Immature natural killer cell (primary cell): ENCODE results near the gene LRRC36. TPM values are rescaled to one million over a fixed set of nuclear protein-coding genes. Genes with fewer than 3 reads are reported as not detected.
A peak's percentile ranks its signal among the peaks of the same experiment; 100 is the strongest.

Experiments
- DNase-seq, 3 donors: peaks; one replicate each; pipeline ENCODE4 v3.0.0; 2022; ENCODE audit warnings: mixed read lengths in 1 of 3
- H3K27ac Mint-ChIP-seq, 6 donors: one replicate each; pipeline ENCODE4 v1.8.0; 2020; ENCODE audit warnings: mixed read lengths in 6 of 6, mild to moderate bottlenecking in 5 of 6, inconsistent platforms in 4 of 6, moderate library complexity in 3 of 6
- H3K27me3 Mint-ChIP-seq, 3 donors: one replicate each; pipeline ENCODE4 v1.8.0; 2020 to 2021; ENCODE audit warnings: low read depth in 3 of 3, mild to moderate bottlenecking in 3 of 3, mixed read lengths in 3 of 3, moderate library complexity in 3 of 3, inconsistent platforms in 1 of 3
- H3K36me3 Mint-ChIP-seq, 3 donors: one replicate each; pipeline ENCODE4 v1.8.0; 2020; ENCODE audit warnings: mixed read lengths in 3 of 3, inconsistent platforms in 2 of 3, mild to moderate bottlenecking in 2 of 3
- H3K4me1 Mint-ChIP-seq, 2 donors: one replicate each; pipeline ENCODE4 v1.8.0; 2020; ENCODE audit warnings: inconsistent platforms in 2 of 2, mild to moderate bottlenecking in 2 of 2, mixed read lengths in 2 of 2, moderate library complexity in 1 of 2
- H3K4me3 Mint-ChIP-seq, 5 donors: one replicate each; pipeline ENCODE4 v1.8.0; 2020; ENCODE audit warnings: mild to moderate bottlenecking in 5 of 5, mixed read lengths in 5 of 5, inconsistent platforms in 3 of 5, moderate library complexity in 3 of 5
- H3K9me3 Mint-ChIP-seq, 6 donors: one replicate each; pipeline ENCODE4 v1.8.0; 2020; ENCODE audit warnings: mild to moderate bottlenecking in 6 of 6, mixed read lengths in 6 of 6, inconsistent platforms in 4 of 6, moderate library complexity in 3 of 6
- polyA plus RNA-seq, 3 donors: library from polyadenylated mRNA; unstranded; fragments of 300-500 nt; fragmentation: Illumina TruSeq; gene quantifications; one replicate each; pipeline ENCODE4 v1.2.3, GENCODE V29; 2021

LRRC36 gene
- polyA plus RNA-seq, 3 donors from 2014 or later = not detected

GRCh38 chr16:67305216-67306071 lies 21.2 kb upstream of the LRRC36 start:
- Mint-ChIP-seq H3K4me3 (no peak overlapping the region), H3K9me3 (peaks cover 0 to 1% (median 0%) of the 10 kb centered on the region in 6 donors), H3K36me3 (no peaks in the 10 kb centered on the region), H3K27ac (no peak overlapping the region), H3K4me1 (no peaks in the 10 kb centered on the region), H3K27me3 (peaks cover 1 to 5% (median 4%) of the 10 kb centered on the region in 3 donors)
- no peak for DNase-seq

DNA sequence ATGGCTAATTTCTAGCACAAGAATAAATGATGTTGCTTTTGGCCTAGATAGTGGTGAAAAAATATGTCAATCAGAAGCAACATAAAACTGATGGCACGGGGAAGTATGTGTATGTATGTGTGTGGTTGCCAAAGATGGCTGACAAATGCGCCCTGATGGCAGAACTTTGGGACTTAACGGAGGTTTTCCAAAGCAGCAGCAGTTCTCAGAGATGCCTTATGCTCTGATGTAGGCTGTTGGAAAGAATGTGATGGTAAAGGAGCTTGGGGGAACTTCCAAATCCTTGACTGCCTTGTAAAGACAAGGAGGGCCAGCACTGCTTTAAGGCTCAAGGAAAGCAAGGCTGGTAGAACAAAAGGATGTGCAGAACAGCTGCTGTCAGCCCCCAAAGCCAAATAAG lies 16.1 kb upstream of the LRRC36 start:
- H3K27ac Mint-ChIP-seq = no peak overlapping the region
- no peaks in the 10 kb centered on the region for H3K36me3 Mint-ChIP-seq
- H3K4me1 Mint-ChIP-seq = no peaks in the 10 kb centered on the region
- H3K9me3 Mint-ChIP-seq = peaks cover 0 to 1% (median 0%) of the 10 kb centered on the region in 6 donors
- H3K4me3 Mint-ChIP-seq = no peak overlapping the region
- DNase-seq = no peak
- peaks cover 4 to 5% (median 4%) of the 10 kb centered on the region in 3 donors for H3K27me3 Mint-ChIP-seq

DNA sequence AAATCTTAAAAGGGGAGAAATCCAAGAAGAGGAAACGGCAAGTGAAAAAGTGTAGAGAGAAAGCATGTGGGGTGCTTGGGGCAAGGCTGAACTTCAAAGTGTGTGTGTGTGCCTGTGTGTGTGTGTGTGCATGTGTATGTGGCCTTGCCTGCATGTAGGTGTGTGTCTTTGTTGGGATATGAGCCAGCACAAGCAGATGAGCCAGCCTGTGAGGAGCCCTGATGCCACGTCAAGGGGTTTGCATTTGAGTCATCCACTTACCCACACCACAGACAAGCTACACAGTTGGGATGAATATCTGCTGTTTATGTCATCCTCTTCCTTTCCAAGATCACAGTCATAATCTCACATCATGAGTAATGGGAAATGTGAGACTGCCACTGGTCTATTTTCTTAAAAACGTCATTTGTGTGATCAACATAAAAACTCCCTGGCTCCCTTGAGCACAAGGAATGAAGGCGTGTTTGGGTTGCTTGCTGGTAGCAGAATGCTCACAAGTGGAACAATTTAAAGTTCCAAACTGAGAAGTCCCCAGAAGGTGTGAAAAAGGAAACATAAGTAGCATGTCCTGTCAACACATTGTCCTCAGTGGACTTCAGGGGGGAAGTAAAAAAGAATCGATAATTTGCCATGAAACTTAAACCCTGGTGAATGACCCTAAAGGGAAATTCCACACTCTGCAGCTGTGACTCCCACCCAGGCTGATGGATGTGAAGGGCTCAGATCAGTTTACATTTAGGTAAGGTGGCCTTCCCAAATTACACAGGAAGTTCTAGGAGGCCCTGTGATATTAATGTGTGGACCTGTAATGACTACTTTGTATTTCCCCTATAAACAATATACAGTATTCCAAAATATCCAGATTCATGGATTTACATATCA lies 14.8 kb upstream of the LRRC36 start:
- Mint-ChIP-seq H3K27me3 (peaks cover 0 to 4% (median 3%) of the 10 kb centered on the region in 3 donors), H3K27ac (peak overlapping the region in 1 of 6 donors; percentile 19), H3K9me3 (peaks cover 0 to 1% (median 0%) of the 10 kb centered on the region in 6 donors), H3K4me3 (no peak overlapping the region), H3K4me1 (no peaks in the 10 kb centered on the region), H3K36me3 (no peaks in the 10 kb centered on the region)
- DNase-seq = no peak

- no peak for DNase-seq
- Mint-ChIP-seq H3K9me3 (peaks cover 0 to 1% (median 0%) of the 10 kb centered on the region in 6 donors), H3K36me3 (no peaks in the 10 kb centered on the region), H3K27me3 (peaks cover 0 to 4% (median 3%) of the 10 kb centered on the region in 3 donors), H3K4me3 (no peak overlapping the region), H3K27ac (no peak overlapping the region), H3K4me1 (no peaks in the 10 kb centered on the region)
Observed at GRCh38 chr16:67312719-67313118, 13.9 kb upstream of the LRRC36 start.

DNA sequence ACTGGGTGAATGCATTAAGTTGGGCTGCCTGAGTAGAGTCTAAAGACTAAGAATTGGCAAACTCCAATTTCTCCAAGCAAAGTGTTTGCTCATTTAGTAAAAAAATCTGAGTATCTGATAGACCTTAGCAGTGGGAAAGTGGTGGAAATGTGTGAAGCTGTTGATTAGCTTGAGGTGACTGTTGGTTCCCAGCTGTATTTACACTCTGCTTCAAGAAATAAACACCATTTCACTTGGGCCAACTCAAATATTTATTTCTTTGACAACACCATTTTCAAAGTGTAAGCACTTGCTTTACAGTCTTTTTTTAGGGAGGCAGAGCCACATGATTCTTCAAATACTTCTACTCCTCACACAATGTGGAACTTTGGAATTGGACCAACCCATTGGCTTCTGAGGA lies 8.8 kb upstream of the LRRC36 start:
- DNase-seq = no peak
- no peaks in the 10 kb centered on the region for H3K9me3 Mint-ChIP-seq
- H3K4me1 Mint-ChIP-seq = no peaks in the 10 kb centered on the region
- H3K36me3 Mint-ChIP-seq = no peaks in the 10 kb centered on the region
- no peak overlapping the region for H3K4me3 Mint-ChIP-seq
- peaks cover 0 to 9% (median 6%) of the 10 kb centered on the region in 3 donors for H3K27me3 Mint-ChIP-seq
- no peak overlapping the region for H3K27ac Mint-ChIP-seq

- peak overlapping the region; percentile 87 to 93 (median 89) for H3K4me3 Mint-ChIP-seq
Observed at GRCh38 chr16:67326115-67326471, 522 bp upstream of the LRRC36 start.

GRCh38 chr16:67327743-67328142 lies 1.1 kb downstream of the LRRC36 start:
- peak overlapping the region in 1 of 6 donors; percentile 6 for H3K27ac Mint-ChIP-seq
- peaks cover 11 to 14% of the 10 kb centered on the region in 2 donors for H3K4me1 Mint-ChIP-seq
- no peaks in the 10 kb centered on the region for H3K36me3 Mint-ChIP-seq
- H3K4me3 Mint-ChIP-seq = peak overlapping the region in 2 of 5 donors; percentile 29 to 59
- H3K27me3 Mint-ChIP-seq = peaks cover 3 to 12% (median 10%) of the 10 kb centered on the region in 3 donors
- DNase-seq = no peak
- H3K9me3 Mint-ChIP-seq = peaks cover 0 to 2% (median 0%) of the 10 kb centered on the region in 6 donors

More at GRCh38 chr16:67326115-67326471, 522 bp upstream of the LRRC36 start:
- no peak for DNase-seq
- no peaks in the 10 kb centered on the region for H3K36me3 Mint-ChIP-seq
- H3K27me3 Mint-ChIP-seq = peaks cover 10 to 11% (median 10%) of the 10 kb centered on the region in 3 donors
- peaks cover 11 to 14% of the 10 kb centered on the region in 2 donors for H3K4me1 Mint-ChIP-seq
- peaks cover 0 to 2% (median 0%) of the 10 kb centered on the region in 6 donors for H3K9me3 Mint-ChIP-seq
- peak overlapping the region in 2 of 6 donors; percentile 41 to 80 for H3K27ac Mint-ChIP-seq

DNA sequence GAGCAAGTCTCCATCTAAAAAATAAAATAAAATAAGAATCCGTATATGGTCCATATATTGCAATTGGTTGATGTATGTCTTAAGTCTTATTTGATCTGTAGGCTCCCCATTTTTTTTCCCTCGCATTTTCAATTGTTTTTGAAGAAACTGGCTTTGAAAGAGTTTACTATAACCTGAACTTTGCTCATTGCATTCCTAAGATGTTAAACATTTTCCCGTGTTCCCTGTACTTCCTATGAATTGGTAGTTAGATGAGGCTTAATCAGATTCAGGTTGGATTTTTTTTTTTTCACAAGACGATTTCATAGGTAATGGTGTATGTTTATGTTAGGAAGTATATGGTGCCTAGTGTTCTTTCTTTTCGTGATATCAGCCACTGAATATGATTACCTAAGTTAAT lies 3.3 kb downstream of the LRRC36 start:
- Mint-ChIP-seq H3K27ac (no peak overlapping the region), H3K36me3 (no peaks in the 10 kb centered on the region), H3K9me3 (peaks cover 0 to 3% (median 0%) of the 10 kb centered on the region in 6 donors), H3K27me3 (peaks cover 3 to 12% (median 4%) of the 10 kb centered on the region in 3 donors), H3K4me1 (peaks cover 11 to 14% of the 10 kb centered on the region in 2 donors), H3K4me3 (no peak overlapping the region)
- no peak for DNase-seq

DNA sequence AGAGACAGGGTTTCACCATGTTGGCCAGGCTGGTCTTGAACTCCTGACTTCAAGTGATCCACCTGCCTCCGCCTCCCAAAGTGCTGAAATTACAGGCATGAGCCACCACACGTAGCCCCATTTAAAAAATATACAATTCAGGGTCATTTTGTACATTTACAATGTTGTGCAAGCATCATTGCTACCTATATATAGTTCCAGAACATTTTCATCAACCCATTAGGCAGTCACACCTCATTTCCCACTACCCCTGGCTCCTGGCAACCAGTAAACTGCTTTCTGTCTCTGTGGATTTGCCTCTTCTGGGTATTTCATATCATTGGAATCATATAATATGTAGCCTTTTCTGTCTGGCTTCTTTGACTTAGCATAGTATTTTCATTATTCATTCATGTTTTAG lies 6.7 kb downstream of the LRRC36 start:
- DNase-seq = no peak
- H3K27ac Mint-ChIP-seq = no peak overlapping the region

DNA sequence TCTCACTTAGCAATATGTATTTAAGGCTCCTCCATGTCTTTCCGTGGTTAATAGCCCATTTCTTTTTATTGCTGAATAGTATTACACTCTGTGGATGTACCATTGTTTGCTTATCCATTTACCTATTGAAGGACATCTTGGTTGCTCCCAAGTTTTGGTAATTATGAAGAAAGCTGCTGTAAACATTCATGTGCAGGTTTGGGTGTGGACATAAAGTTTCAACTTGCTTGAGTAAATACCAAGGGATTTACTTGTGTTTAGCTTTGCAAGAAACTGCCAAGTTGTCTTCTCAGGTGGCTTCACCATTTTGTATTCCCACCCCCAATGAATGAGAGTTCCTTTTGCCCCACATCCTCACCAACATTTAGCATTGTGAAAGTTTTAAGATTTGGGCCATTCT lies 9.5 kb downstream of the LRRC36 start:
- Mint-ChIP-seq H3K27ac (no peak overlapping the region), H3K9me3 (peaks cover 0 to 9% (median 2%) of the 10 kb centered on the region in 6 donors), H3K4me3 (no peak overlapping the region), H3K4me1 (no peaks in the 10 kb centered on the region), H3K36me3 (no peaks in the 10 kb centered on the region), H3K27me3 (peaks cover under 1 to 10% (median 2%) of the 10 kb centered on the region in 3 donors)
- no peak for DNase-seq

More for the DNA sequence above, 6.7 kb downstream of the LRRC36 start:
- Mint-ChIP-seq H3K36me3 (no peaks in the 10 kb centered on the region), H3K9me3 (peaks cover 0 to 9% (median 3%) of the 10 kb centered on the region in 6 donors), H3K4me1 (no peaks in the 10 kb centered on the region), H3K27me3 (peaks cover 2 to 7% (median 4%) of the 10 kb centered on the region in 3 donors), H3K4me3 (no peak overlapping the region)

DNA sequence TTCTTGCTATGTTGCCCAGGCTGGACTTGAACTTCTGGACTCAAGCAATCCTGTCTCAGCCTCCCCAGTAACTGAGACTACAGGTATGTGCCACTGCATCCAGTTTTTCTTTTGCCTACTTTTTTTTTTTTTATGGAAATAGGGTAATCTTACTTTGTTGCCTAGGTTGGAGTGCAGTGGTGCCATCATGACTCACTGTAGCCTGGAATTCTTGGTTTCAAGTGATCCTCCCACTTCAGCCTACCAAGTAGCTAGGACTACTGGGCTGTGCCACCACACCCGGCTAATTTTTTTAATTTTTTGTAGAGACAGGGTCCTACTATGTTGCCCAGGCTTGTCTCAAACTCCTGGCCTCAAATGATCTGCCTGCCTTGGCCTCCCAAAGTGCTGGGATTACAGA lies 10.0 kb downstream of the LRRC36 start:
- DNase-seq = no peak
- Mint-ChIP-seq H3K4me1 (no peaks in the 10 kb centered on the region), H3K27ac (no peak overlapping the region), H3K27me3 (peaks cover 0 to 10% (median 2%) of the 10 kb centered on the region in 3 donors), H3K36me3 (no peaks in the 10 kb centered on the region), H3K9me3 (peaks cover 0 to 9% (median 2%) of the 10 kb centered on the region in 6 donors), H3K4me3 (no peak overlapping the region)

- H3K4me1 Mint-ChIP-seq = no peaks in the 10 kb centered on the region
- H3K27ac Mint-ChIP-seq = no peak overlapping the region
- no peaks in the 10 kb centered on the region for H3K36me3 Mint-ChIP-seq
- peaks cover 0 to 10% (median 2%) of the 10 kb centered on the region in 3 donors for H3K27me3 Mint-ChIP-seq
- H3K4me3 Mint-ChIP-seq = no peak overlapping the region
- no peak for DNase-seq
- H3K9me3 Mint-ChIP-seq = peaks cover 0 to 9% (median 2%) of the 10 kb centered on the region in 6 donors
Observed at GRCh38 chr16:67339453-67339852, 12.8 kb downstream of the LRRC36 start.

GRCh38 chr16:67341250-67341649 lies 14.6 kb downstream of the LRRC36 start:
- H3K27me3 Mint-ChIP-seq = peaks cover 0 to 5% (median 0%) of the 10 kb centered on the region in 3 donors
- H3K4me3 Mint-ChIP-seq = no peak overlapping the region

More at GRCh38 chr16:67341250-67341649, 14.6 kb downstream of the LRRC36 start:
- Mint-ChIP-seq H3K9me3 (no peaks in the 10 kb centered on the region), H3K27ac (no peak overlapping the region), H3K4me1 (no peaks in the 10 kb centered on the region), H3K36me3 (no peaks in the 10 kb centered on the region)
- DNase-seq = no peak
